NOMO-1 (cell line): ENCODE data around the gene SHB.

Experiments
- DNase-seq, 2 experiments: peaks; one replicate each; lab custom pipeline; 2025; ENCODE audit not compliant: unreplicated experiment in 2 of 2; lab: John Stamatoyannopoulos, UW

The SHB gene

DNA sequence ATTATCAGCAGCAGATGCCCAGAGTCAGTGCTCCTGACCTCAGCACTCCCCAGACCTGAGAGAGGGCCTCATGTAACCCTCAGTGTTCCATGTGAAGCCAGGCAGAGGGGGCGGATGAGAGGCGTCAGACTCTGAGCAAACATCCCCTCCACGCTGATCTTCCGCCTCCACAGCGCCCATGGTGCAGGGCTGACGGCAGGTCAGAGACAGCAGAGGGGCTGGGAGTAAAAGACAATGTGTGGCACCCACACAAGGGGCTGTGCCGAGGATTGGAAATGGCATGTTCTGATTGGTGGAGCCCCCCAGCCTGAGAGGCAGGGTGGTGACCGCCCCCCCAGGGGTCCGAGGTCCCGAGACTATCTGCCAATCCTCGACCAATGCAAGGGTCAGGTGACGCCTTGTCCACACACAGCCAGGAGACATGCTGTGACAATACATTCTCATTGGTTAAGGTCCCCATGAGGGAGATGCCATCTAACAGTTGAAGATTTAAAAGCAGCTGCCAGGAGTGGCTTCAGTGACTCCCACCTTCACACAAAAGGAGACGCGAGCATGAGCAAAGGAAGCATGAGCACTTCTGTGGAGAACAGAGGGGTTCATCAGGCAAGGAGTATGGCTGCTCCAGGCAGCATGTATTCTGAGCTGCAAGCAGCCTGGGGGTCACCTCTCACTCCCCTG lies 145.8 kb downstream of the SHB start:
- DNase-seq, result no peak

DNA sequence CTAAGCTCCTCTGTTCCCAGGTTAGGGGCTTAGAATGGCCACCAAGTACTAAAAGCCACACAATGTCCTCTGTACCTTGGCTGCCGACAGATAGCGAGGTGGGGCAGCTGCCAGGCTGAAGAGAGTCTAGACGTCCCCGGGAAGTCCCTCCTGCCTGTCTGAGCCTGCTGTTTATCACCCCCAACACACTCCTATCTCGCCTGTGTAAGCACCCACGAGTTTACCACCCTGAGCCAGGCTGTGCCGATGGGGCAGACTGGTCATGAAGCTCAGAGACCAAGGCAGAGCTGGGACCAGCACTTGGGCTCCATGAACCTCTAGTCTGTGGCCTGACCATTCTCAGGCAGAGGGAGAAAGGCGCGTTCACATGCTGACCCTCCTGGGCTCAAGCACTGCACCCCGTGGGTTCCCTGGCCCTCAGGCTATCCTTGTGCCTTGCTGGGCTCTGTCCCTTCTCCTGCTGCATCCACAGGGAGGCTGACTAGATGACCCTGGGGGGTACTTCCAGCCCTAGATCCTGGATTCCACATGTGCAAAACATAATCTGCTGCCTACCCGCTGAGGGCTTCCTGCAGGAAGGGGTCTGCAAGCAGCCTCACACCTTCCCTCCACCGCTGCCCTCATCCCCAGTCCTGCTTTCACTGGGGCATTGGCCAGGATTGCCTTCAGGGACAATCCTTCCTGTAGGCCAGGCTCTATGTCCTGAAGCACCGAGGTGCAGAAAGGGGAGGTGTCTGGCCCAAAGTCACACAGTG lies 146.5 kb downstream of the SHB start:
- DNase-seq, result no peak

- DNase-seq, result no peak
These were observed 147.3 kb downstream of the SHB start for GRCh38 chr9:37921546-37922300.

DNA sequence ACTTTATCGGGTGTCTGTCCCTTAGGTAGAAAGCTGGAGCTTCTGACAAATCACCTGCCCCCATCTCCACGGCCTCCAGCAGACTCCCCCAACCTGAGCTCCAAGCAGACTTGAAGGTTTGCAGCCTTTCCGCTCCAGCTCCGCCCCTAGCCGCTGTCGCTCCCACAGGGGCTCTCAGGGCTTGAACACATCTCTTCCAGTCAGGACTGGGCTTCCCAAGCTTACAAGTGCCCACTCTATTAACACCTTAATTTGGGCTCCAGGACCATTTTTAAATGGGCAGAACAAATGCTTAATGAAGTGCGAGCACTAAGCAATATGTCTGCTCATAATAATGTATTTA lies 147.9 kb downstream of the SHB start:
- no peak for DNase-seq

- no peak for DNase-seq
These were observed 148.4 kb downstream of the SHB start for GRCh38 chr9:37920471-37921167.

GRCh38 chr9:37919956-37920335 lies 149.1 kb downstream of the SHB start:
- no peak for DNase-seq

DNA sequence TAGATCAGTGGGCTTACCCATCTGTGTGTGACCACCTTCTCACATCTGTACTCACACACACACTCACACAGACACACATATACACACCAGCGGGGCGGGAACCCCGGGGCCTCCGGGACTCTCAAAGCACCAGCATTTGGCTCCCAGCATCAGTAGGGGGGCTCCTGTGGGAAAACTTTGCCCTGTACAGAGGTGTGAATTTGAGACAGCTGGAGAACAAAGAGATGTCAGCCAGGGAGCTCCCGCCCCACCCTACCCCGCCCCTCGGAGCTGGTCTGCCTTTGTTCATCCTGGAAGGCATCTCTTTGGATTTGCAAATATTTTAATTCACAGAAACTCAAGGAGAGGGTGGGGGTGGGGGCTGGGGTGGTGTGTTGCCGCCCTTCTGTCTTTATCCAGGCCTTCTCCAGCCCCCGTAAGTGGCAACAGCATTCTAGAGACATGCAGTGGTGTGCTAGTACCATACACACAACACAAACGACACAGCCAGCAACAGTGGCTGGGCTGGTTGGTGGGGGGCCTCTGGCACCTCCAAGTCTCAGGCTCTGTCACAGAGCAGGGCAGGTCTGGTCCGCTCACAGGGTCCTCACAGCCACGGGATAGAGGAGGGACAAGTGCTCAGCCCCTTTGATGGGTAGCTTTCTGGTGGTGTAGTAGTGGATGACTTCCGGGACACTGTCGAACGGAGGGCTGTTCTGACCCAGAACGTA lies 149.6 kb downstream of the SHB start:
- DNase-seq, result no peak

GRCh38 chr9:37918665-37919170 lies 150.3 kb downstream of the SHB start:
- DNase-seq, result no peak

- no peak for DNase-seq
These were observed 151.0 kb downstream of the SHB start for GRCh38 chr9:37917801-37918664.

GRCh38 chr9:37917313-37917731 lies 151.7 kb downstream of the SHB start:
- DNase-seq, result no peak

- DNase-seq, result no peak
These were observed 152.3 kb downstream of the SHB start for GRCh38 chr9:37916471-37917312.

GRCh38 chr9:37915911-37916470 lies 153.0 kb downstream of the SHB start:
- no peak for DNase-seq

DNA sequence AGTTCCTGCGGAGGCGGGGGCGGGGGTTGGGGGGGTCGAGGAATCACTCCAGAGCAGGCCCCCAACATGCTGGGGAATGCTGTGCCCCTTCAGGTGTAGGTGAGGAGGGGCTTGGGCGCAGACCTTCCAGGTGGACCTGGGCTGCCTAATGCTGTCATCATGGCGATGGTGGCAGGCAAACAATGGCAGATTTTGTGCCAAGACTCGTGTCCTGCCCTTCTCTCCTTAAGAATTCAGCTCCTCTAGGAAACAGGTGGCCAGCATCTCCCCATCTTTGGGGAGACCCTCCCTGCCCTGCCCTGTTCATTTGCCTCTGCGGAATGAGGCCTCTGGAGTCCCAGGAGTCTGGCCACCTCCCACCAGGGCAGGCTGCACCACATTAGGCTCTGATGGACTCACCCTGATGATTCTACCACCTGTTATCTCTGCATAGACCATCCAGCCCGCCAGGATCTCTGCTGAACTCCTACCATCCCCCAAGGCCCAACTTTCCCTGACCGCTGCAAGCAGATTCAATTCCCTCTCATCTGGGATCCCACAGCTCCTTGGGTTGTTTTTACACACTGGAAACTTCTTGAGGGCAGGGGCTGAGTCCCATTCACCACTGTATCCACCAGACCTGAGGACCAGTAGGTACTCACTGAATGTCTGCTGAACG lies 154.2 kb downstream of the SHB start:
- DNase-seq, result no peak

DNA sequence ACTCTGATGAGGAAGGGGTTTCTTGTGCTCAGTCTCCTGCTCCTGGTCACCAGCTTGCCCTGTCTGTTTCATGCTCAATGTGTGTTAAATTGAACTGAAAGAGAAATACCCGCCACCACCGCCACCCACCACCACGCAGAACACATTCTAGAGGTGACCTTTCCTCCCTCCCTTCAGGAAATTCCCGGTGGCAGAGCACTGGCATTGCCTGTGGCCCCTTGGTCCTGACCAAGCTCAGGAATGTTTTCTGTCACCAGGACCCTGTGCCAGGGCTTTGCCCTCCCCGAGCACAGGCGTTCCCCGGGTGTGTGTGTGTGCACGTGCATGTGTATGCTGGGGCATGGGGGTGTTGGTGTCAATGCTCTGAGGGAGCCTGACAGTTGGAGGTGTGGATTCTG lies 154.9 kb downstream of the SHB start:
- DNase-seq, result no peak

GRCh38 chr9:37913480-37914153 lies 155.4 kb downstream of the SHB start:
- DNase-seq, result peak; percentile 54 to 69

DNA sequence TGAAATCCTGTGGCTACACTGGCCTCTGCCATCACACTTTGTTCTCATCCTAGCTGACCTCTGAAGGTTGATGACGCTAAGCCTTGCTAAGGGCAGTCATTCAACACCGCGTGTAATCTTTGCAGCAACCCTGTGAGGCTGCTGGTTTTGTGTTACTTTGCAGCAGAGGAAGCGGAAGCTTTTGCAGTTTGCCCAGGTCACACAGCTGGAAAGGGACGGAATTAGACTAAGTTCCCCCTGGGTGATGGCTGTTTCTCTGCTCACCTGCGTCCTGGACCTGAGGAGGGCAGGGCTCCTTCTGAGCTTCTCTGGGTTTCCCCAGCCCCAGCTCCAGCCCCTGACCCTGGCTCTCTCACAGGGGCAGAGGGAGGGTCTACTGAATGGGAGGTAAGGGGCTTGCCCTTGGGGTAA lies 157.8 kb downstream of the SHB start:
- no peak for DNase-seq

- no peak for DNase-seq
These were observed 158.8 kb downstream of the SHB start for GRCh38 chr9:37910271-37910670.
